NCI-H2171 treated with DMSO at 0.1 percent for 48 hours (cell line): ENCODE measurements around the gene PIP5K1C.
"Not testable (repeated sequence)": the region's sequence is repeated elsewhere in the genome, so short reads cannot be mapped to it uniquely, and the experiment has no call there.

Source experiments
- DNase-seq: peaks from one replicate; lab custom pipeline; 2025; lab: John Stamatoyannopoulos, UW

PIP5K1C gene

DNA sequence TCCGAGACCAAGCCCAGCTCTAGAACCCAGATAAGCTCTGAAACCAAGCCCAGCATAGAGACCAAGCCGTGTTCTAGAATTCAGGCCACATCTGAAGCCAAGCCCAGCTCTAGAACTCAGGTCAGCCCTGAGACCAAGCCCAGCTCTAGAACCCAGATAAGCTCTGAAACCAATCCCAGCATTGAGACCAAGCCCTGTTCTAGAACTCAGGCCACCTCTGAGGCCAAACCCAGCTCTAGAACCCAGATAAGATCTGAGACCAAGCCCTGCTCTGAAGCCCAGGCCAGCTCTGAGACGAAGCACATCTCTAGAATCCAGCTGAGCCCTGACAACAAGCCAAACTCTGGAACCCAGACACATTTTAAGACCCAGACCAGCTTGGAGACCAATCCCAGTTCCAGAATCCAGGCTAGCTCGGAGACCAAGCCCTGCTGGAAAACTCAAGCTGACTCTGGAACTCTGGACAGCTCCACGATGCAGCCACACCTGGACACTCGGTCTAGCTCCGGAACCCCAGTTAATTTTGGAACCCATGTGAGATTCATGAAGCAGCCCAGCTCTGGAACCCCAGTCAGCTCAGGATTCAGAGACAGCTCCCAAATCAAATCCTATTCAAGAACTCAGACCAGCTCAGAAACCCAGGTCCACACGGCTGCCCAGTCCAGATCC is 109.1 kb downstream of the PIP5K1C start:
- no peak for DNase-seq

DNA sequence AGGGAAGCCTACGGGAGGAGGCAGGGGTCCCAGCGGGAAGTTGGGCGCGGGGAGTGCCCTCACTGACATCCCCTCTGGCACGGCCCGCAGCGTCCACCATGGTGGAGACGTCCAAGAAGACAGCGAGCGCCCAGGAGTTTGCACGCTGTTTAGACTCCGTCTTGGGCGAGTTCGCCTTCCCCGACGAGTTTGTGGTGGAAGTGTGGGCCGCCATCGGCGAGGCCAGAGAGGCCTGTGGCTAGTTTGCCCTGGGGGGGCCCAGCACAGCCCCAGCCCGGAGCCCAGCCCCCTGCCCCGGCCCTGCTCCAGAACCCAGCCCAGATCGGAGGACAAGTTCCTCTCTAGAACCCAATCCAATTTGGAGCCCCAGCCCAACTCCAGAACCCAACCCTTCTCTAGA is 110.3 kb downstream of the PIP5K1C start:
- no peak for DNase-seq

DNA sequence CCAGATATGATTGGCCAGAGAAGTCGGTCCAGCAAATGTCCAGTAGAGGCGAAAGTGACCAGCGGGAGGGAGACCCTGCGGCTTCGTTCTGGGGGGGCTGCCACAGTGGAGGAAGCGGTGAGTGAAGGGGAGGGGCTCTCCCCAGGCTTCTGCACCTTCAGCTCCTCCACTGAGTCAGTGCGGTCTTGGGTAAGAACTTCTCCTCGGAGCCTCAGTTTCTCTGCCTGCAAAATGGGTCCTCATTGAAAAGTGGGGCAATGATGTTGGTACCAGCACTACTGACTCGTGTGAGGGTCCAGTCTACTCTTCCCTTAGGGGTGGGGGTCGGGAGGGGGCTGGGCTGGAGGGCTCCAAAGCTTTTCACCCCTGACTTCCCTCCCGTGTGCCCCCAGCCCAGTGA is 110.8 kb downstream of the PIP5K1C start:
- no peak for DNase-seq

DNA sequence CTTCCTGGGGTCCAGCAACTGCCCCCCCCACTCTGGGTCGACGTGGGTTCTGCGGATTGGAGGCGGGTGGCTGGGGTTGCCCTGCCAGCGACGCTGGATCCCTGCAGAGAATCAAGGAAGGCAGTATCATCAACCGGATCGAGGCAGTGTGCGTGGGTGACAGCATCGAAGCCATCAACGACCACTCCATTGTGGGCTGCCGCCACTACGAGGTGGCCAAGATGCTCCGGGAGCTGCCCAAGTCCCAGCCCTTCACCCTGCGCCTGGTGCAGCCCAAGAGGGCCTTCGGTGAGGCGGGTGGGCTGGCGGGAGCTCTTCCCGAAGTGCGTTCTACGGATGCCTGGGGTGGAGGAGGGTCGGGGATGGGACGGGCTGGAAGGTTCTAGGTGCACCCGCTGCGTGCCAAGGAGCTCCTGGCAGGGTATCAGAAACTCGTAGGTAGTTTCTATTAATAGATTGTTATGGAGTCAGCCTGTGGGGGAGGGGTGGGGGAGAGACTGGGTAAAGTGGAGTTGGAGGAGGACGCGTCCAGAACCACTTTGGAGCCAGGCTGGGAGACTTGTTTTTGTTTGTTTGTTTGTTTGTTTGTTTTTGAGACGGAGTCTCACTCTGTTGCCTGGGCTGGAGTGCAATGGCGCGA is 113.4 kb downstream of the PIP5K1C start:
- DNase-seq: no peak

DNA sequence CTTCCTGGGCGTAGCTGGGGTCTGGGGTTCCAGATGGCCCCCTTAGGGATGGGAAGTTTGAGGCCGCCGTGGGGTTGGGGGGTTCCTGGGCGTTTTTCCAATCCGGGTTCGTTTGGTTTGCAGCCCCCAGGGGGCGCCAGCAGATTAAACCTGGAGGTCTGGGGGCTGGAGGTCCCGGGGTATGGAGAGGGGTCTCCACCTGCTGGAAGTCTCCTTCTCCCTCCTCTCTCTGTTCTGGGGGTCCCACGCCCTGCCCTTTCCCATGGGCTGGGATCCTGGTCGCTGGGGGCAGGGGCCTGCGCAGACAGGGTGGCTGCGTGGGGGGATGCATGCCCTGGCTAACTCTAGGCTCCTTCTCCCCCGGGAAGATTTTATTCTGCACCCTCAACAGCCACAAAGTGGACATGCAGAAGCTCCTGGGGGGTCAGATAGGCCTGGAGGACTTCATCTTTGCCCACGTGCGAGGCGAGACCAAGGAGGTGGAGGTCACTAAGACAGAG is 114.1 kb downstream of the PIP5K1C start:
- DNase-seq: no peak

DNA sequence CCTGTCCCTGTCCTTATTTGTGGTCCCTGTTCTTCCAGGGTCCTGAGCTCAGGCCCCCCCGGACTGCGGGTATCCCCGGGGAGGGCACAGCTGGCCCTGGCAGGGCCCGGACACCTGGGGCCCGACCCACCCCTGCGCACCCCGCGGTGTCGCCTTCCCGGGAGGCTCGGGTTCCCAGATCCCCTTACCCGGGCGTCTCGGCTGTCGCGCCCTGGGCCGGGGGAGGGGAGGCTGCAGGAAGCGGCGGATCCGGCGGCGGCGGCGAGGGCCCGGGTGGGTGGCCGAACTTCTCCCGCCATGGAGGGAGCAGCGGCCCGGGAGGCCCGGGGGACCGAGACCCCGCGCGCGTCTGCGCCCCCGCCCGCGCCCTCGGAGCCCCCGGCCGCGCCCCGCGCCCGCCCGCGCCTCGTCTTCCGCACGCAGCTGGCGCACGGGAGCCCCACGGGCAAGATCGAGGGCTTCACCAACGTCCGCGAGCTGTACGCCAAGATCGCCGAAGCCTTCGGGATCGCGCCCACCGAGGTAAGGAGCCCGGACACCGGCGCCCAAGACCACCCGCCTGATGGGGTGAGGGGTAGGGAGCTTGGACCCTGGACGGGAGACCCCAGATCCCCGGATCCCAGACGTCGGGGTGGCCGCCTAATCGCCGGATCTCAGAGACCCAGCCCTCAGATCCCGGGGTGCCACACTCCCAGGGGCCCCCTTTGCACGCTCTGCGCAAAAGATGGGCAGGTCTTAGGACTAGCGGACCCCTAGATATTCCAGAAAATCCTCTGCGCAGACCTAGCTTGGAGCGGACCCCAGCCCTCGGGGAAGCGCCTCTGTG is 114.8 kb downstream of the PIP5K1C start, which contains the start of gene GIPC3:
GIPC3 (plus strand) TSS at position 178 of the 826 bp plus-strand sequence; CDS start at position 298, 120 bp downstream.
- no peak for DNase-seq

DNA sequence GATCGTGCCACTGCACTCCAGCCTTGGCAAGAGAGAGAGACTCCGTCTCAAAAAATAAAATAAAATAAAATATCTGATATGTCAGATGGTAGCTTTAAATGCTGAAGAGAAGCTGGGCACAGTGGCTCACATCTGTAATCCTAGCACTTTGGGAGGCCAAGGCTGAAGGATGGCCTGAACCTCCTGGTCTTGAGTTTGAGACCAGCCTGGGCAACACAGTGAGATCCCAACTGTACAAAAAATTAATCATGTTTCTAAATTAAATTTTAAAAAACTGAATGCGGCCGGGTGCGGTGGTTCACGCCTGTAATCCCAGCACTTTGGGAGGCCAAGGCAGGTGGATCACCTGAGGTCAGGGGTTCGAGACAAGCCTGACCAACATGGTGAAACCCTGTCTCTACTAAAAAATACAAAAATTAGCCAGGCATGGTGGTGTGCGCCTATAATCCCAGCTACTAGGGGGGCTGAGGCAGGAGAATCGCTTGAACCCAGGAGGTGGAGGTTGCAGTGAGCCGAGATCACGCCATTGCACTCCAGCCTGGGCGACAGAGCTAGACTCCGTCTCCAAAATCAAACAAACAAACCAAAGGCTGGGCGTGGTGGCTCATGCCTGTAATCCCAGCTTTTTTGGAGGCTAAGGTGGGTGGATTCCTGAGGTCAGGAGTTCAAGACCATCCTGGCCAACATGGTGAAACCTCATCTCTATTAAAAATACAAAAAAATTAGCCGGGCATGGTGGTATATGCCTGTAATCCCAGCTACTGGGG is 116.0 kb downstream of the PIP5K1C start:
- not testable (repeated sequence) for DNase-seq

DNA sequence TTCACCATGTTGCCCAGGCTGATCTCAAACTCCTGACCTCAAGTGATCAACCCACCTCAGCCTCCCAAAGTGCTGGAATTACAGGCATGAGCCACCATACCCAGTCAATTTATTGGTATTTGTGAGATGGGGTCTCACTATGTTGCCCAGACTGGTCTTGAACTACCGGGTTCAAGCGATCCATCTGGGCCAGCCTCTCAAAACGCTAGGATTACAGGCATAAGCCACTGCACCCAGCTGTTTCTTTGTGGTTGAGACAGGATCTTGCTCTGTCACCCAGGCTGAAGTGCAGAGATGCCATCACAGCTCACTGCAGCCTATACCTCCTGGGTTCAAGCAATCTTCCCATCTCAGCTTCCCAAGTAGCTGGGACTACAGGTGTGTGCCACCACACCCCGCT is 118.5 kb downstream of the PIP5K1C start:
- DNase-seq: not testable (repeated sequence)
